ENCODE results near the gene CHD9NB. TPM values are rescaled to one million over a fixed set of nuclear protein-coding genes. Genes with fewer than 3 reads are reported as not detected.

CHD9NB gene
- total RNA-seq (2022; extraction: Qiagen RNA extraction): 0.86 to 1.3 TPM (median 1.1 TPM) in 5 replicates

DNA sequence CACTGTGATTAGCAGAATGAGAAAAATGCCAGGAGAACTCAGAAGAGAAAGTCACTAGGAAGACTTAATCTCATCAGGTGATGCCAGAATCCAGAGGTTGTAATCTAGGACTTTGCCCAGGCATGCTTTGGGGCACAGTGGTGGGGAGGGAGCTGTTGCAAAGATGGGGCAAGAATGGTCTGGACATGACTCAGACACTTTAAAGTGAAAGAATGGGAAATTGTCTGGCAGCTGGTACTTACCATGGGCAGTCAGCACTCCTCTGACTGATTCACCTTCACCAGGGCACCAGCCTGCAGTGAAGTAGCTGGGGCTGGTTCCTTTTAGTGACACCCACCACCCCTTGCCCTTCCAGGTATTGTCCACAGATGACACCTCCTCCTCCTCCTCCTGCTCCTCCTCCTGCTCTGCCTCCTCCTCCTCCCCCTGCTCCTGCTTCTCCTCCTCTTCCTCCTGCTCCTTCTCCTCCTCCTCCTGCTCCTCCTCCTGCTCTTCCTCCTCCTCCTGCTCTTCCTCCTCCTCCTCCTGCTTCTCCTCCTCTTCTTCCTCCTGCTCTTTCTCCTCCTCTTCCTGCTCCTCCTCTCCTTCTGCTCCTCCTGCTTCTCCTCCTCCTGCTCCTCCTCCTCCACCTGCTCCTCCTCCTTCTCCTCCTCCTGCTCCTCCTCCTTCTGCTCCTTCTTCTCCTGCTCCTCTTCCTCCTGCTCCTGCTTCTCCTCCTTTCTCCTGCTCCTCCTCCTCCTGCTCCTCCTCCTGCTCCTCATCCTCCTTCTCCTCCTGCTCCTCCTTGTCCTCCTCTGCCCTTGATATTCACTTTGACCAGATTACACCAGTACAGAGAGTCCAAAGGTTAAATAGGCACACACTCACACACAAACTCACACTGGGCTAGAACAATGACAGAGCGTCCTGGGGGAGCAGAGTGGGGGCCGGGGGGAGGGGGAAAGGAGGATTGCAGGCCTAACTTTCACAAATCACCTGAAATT is at the start of gene CHD9NB:
CHD9NB (minus strand) TSS at position 379 of the 983 bp plus-strand sequence. CDS start 8,739 bp downstream, outside the sequence.

DNA sequence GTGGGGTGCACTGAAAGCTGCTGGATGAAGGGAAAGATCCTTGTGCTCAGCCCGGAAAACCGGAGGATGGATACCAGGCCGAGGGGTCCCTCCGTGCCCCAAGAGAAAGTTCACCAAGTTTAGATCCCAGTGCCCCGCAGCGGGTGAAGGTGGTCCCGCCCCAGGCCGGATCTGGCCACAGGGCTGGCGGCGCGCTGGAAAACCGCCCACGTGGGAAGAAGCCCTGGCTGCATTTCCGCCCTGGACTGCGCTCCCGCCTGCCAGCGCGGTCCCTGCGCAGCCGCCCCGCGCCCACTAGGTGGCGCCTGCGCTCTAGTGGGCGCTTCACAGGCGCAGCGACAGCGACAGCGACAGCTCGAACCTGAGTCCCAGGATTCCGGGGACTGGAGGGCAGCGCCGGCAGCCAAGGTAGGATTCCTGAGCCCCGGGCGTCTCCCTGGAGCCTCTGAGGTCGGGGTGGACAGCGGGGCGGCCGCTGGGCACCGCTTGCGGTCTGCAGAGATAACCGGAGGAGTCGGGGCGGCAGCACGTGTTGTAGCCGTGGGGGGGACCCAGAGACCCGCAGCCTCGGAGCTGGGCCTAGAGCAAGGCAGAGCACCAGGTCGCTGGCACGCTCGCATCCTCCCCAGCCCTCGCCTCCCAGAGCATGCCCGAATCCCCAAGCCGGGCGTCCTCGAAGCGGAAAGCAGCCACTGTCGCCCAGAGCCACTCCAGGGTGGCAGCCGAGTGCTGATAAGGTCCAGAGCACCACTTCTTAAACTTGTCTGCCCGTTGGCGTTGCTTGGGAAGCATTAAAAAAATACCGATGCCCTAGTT is 2.2 kb upstream of the CHD9NB start, which contains the start of gene CHD9:
CHD9 (plus strand) TSS at position 322 of the 816 bp plus-strand sequence. CDS start 101,099 bp downstream, outside the sequence.

Other genes starting within 250 kb of the CHD9NB start
- gene CHD9, start 2.1 kb upstream of the CHD9NB start, total RNA-seq (2022; extraction: Qiagen RNA extraction): 13.5 to 20.8 TPM (median 16.6 TPM) in 5 replicates